Peyer's patch (tissue), 4 donors: ENCODE data around the gene AKAP6. TPM values are rescaled to one million over a fixed set of nuclear protein-coding genes. Genes with fewer than 3 reads are reported as not detected.

Source experiments
- DNase-seq, 3 donors: peaks; one replicate each; pipeline ENCODE4 v3.0.0-alpha.2; 2017 to 2019
- H3K27ac ChIP-seq, 4 donors: fragments of 200-600 bp; sonication (generic); one replicate each; pipeline ENCODE4 v1.5.1; 2016 to 2019
- H3K27me3 ChIP-seq, 2 donors: fragments of 200-600 bp; sonication (generic); one replicate each; pipeline ENCODE4 v1.5.1; 2019
- H3K36me3 ChIP-seq, 3 donors: fragments of 200-600 bp; sonication (generic); one replicate each; pipeline ENCODE4 v1.5.1; 2016 to 2019
- H3K4me1 ChIP-seq, 4 donors: fragments of 200-600 bp; sonication (generic); one replicate each; pipeline ENCODE4 v1.5.1; 2016 to 2019
- H3K4me3 ChIP-seq, 4 donors: fragments of 200-600 bp; sonication (generic); 1 replicate in 3 of 4; 2 replicates in 1 of 4; pipeline ENCODE4 v1.5.1; 2016 to 2019; ENCODE audit warnings: mild to moderate bottlenecking in 1 of 4
- H3K9me3 ChIP-seq, 4 donors: fragments of 200-600 bp; sonication (generic); one replicate each; pipeline ENCODE4 v1.5.1; 2016 to 2019; ENCODE audit warnings: mild to moderate bottlenecking in 1 of 4
- CTCF ChIP-seq, 6 experiments: fragments of 450-650 bp in 4 of 6; fragments of 200-600 bp in 2 of 6; sonication (generic) in 1 of 6; IDR thresholded peaks; one replicate each; pipeline ENCODE4 v1.5.1; 2017 to 2019; ENCODE audit warnings: antibody characterized with exemption in 6 of 6, mild to moderate bottlenecking in 3 of 6, moderate library complexity in 1 of 6
- POLR2A ChIP-seq, 2 donors: fragments of 450-650 bp; IDR thresholded peaks; one replicate each; pipeline ENCODE4 v1.5.1; 2017; ENCODE audit warnings: antibody characterized with exemption in 2 of 2, mild to moderate bottlenecking in 2 of 2, moderate library complexity in 2 of 2
- total RNA-seq, 4 donors: library from RNA; depleted of rRNA; stranded (reverse); fragments of >200 nt; gene quantifications; one replicate each; pipeline ENCODE4 v1.1.0, GENCODE V29; 2016

Gene AKAP6
- total RNA-seq, 4 donors from 2014 or later = 7.6 to 21.5 (median 12.2) TPM

GRCh38 chr14:32601069-32601468 lies 272.0 kb downstream of the AKAP6 start:
- H3K9me3 ChIP-seq = no peaks in the 10 kb centered on the region
- no peak for TF ChIP-seq CTCF (IDR thresholded peaks at IDR 0.05)
- TF ChIP-seq POLR2A (IDR thresholded peaks at IDR 0.05) = no peak
- no peaks in the 10 kb centered on the region for H3K4me1 ChIP-seq
- no peak overlapping the region for H3K27ac ChIP-seq
- no peaks in the 10 kb centered on the region for H3K36me3 ChIP-seq
- DNase-seq = no peak
- H3K27me3 ChIP-seq = no peaks in the 10 kb centered on the region
- no peak overlapping the region for H3K4me3 ChIP-seq

- no peak for TF ChIP-seq POLR2A (IDR thresholded peaks at IDR 0.05)
- TF ChIP-seq CTCF (IDR thresholded peaks at IDR 0.05) = no peak
- Histone ChIP-seq H3K4me3 (no peak overlapping the region), H3K4me1 (no peaks in the 10 kb centered on the region), H3K27me3 (no peaks in the 10 kb centered on the region), H3K36me3 (no peaks in the 10 kb centered on the region), H3K9me3 (no peaks in the 10 kb centered on the region), H3K27ac (no peak overlapping the region)
- no peak for DNase-seq
Observed at GRCh38 chr14:32601906-32602305, 272.8 kb downstream of the AKAP6 start.

- Histone ChIP-seq H3K4me1 (no peaks in the 10 kb centered on the region), H3K27ac (no peak overlapping the region), H3K27me3 (no peaks in the 10 kb centered on the region), H3K9me3 (no peaks in the 10 kb centered on the region), H3K4me3 (no peak overlapping the region), H3K36me3 (no peaks in the 10 kb centered on the region)
- DNase-seq = no peak
- TF ChIP-seq CTCF (IDR thresholded peaks at IDR 0.05) = no peak
- TF ChIP-seq POLR2A (IDR thresholded peaks at IDR 0.05) = no peak
Observed at GRCh38 chr14:32602699-32603098, 273.6 kb downstream of the AKAP6 start.

- Histone ChIP-seq H3K27ac (no peak overlapping the region), H3K36me3 (no peaks in the 10 kb centered on the region), H3K4me1 (no peaks in the 10 kb centered on the region), H3K4me3 (no peak overlapping the region), H3K9me3 (no peaks in the 10 kb centered on the region), H3K27me3 (no peaks in the 10 kb centered on the region)
- no peak for DNase-seq
- TF ChIP-seq POLR2A (IDR thresholded peaks at IDR 0.05) (no peak), CTCF (IDR thresholded peaks at IDR 0.05) (no peak)
Observed at GRCh38 chr14:32603992-32604565, 275.0 kb downstream of the AKAP6 start.

- no peak overlapping the region for H3K27ac ChIP-seq
- H3K4me1 ChIP-seq = no peaks in the 10 kb centered on the region
- DNase-seq = no peak
- H3K9me3 ChIP-seq = no peaks in the 10 kb centered on the region
- H3K27me3 ChIP-seq = no peaks in the 10 kb centered on the region
- H3K4me3 ChIP-seq = no peak overlapping the region
- H3K36me3 ChIP-seq = no peaks in the 10 kb centered on the region
- TF ChIP-seq POLR2A (IDR thresholded peaks at IDR 0.05) (no peak), CTCF (IDR thresholded peaks at IDR 0.05) (no peak)
Observed at GRCh38 chr14:32606301-32606700, 277.2 kb downstream of the AKAP6 start.

- H3K36me3 ChIP-seq = no peaks in the 10 kb centered on the region
- H3K4me1 ChIP-seq = no peaks in the 10 kb centered on the region
- no peak for DNase-seq
- TF ChIP-seq POLR2A (IDR thresholded peaks at IDR 0.05) (no peak), CTCF (IDR thresholded peaks at IDR 0.05) (no peak)
- H3K27me3 ChIP-seq = no peaks in the 10 kb centered on the region
- no peak overlapping the region for H3K27ac ChIP-seq
- H3K4me3 ChIP-seq = no peak overlapping the region
- no peaks in the 10 kb centered on the region for H3K9me3 ChIP-seq
Observed at GRCh38 chr14:32607399-32607798, 278.3 kb downstream of the AKAP6 start.
